GM18526 (cell line): ENCODE measurements around the gene JOSD2.

Experiments used
- POLR2A ChIP-seq: IDR thresholded peaks from 3 replicates; pipeline ENCODE4 v1.6.1; 2011; ENCODE audit not compliant: insufficient read length; ENCODE audit errors: extremely low read depth

Gene JOSD2

GRCh38 chr19:50510121-50510670, 795 bp downstream of the JOSD2 start:
- TF ChIP-seq POLR2A, result no peak

DNA sequence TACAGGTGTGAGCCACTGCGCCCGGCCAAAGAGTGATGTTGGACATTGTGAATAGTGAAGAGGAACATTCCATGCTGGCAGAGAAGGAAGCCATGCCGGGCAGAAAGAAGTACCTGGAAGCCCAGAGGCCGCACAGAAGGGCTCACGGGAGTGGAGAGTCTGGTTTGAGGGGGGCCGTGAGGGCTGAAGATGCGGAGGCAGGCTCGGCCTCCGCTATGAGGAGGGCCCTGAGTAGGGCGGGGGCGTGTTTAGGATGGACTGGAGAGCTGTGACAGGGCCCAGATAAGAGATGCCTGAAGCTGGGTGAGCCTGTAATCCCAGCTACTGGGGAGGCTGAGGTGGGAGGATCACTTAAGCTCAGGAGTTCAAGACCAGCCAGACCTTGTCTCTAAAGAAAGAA, 1.6 kb downstream of the JOSD2 start:
- TF ChIP-seq POLR2A, result no peak

DNA sequence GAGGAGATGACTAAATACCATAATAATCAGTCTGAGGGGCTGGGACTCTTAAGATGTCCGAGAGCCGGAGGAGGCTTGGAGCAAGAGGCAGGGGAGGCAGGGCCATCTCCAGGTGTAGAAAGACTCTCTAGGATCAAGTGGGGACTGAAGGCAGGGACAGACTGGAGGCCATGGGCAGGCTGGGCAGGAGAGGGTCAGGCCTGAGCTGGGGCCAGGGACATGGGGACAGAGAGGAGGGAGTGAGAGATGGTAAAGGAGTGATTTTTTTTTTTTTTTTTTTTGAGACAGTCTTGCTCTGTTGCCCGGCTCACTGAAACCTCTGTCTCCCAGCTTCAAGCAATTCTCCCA, 2.2 kb downstream of the JOSD2 start:
- no peak for TF ChIP-seq POLR2A

DNA sequence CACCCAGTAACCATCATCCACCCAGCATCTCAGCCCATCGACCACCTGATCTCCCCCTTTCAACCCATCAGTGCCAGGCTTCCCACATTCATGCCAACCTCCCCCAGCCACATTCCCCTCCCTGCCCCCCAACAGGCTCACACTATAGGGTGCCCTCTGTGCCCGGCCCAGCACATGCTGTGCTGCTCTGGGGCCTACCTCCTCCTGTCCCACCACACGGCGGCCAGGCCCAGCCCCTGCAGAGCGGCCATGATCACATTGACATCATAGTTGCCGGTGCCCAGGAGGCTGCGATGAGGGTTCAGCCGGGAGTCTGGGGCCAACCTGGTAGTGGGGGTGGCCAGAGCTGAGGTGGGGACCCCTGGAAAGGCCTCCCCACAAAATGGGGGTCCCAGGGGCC, 3.6 kb downstream of the JOSD2 start:
- TF ChIP-seq POLR2A, result no peak

GRCh38 chr19:50506700-50507099, 4.3 kb downstream of the JOSD2 start:
- TF ChIP-seq POLR2A, result no peak

- TF ChIP-seq POLR2A, result no peak
Observed at GRCh38 chr19:50505856-50506611, 5.0 kb downstream of the JOSD2 start.

DNA sequence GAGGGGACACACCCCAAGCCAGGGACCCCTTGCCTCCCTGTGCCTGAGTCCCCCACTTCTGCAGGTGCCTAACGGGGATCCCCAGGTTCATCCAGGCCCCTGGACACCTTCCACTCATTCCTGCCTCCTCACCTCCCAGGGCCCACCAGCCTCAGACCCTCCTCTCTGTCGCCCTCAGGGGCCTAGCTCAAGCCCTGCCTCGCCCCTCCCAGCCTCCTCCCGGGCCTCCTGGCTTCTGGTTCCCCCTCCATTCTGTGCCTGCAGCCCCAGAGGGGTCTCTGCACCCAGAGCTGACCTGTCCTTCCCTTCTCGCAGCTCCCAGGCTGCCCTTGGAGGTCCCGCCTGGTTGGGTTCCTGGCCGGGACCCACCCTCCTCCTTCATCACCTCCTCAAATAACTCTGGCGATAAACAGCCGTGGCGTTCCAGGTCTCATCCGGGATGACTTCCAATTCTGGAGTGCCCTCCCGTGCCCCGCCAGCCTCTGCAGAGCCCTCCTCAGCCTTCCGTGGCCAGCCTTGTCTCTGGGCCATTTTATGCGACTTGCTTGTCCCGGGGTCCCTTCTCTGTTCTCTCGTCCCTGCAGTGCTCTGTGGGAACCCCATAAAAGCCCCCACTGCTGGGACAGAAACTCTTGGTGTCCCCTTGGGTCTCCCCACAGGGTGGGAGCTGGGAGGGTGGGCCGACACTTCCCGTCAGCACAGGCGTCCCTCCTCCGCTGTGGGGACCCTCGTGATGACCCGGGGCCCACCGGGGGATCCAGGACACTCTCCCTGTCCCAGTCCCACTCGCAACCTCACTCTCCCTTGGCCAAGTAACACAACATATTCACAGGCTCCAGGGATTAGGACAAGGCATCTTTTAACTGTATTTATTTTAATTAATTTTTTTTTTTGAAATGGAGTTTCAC, 9.2 kb downstream of the JOSD2 start:
- no peak for TF ChIP-seq POLR2A

DNA sequence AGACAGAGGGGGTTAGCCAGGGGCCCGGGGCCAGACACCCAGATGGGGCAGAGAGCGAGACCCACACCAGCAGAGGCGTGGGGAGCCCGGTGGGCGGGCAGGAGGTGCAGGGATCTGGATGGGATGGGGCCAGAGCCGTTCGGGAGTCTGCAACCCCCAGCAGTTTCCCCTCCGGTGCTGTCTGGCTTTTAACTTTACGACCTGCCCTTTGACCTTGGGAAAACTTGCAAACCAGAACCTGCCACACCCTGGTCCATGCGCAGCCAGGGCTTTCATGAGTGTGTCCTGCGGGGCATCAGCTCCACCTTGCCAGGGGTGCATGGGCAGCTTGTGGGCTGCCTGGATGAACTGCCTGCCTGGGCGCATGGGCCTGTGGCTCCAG, 9.8 kb downstream of the JOSD2 start:
- TF ChIP-seq POLR2A, result no peak

GRCh38 chr19:50500753-50501151, 10.2 kb downstream of the JOSD2 start:
- no peak for TF ChIP-seq POLR2A

DNA sequence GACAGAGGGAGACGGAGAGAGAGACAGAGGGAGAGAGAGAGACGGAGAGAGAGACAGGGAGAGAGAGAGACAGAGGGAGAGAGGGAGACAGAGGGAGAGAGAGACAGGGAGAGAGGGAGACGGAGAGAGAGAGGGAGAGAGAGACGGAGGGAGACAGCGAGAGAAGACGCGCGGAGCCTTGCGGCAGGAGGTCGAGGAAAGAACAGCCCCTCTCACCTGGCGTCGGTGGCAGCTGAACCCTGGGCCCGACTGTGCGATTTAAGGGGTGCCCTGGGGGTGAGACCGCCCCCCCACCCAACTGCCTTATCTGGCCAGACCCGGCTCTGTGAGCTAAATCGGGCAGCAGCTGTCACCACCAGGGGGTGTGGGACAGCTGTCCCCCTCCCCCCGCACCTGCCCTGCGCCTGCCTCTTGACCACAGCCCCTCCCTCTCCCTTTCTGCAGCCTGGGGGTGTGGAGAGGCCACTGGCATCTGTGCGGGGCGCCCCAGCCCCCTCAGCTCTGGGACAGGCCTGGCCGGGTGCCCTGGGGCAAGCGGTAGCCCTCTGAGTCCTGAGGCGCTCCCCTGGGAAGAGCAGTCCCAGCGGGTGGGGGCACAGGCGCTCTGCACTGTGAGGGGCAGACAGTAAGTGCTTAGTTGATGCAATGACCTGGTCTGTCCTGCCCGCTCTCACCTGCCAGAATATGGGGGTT, 10.8 kb downstream of the JOSD2 start:
- no peak for TF ChIP-seq POLR2A

DNA sequence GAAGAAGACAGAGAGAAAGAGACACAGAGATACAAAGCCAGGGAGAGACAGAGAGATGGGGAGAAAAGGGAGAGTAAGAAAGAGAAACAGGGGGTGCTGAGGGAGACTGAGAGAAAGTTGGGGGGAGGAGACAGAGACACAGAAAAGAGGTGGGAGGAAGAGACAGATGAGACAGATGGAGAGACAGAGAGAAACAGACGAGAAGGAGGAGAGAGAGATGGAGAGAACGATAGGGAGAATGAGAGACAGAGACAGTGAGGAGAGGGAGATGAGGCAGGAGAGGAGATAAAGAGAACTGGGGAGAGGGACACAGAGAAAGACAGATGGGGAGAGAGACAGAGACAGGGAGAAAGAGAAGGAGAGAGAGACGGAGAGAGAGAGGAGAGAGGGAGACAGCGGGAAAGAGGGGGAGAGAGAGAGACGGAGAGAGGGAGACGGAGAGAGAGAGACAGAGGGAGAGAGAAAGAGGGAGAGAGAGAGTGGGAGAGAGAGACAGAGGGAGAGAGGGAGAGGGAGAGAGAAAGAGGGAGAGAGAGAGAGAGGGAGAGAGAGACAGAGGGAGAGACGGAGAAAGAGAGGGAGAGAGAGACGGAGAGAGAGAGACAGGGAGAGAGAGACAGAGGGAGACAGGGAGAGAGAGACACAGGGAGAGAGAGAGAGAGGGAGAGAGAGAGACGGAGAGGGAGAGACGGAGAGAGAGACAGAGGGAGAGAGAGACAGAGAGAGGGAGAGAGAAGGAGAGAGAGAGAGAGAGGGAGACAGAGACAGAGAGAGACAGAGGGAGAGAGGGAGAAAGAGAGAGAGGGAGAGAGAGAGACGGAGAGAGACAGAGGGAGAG, 12.6 kb downstream of the JOSD2 start:
- TF ChIP-seq POLR2A, result no peak

GRCh38 chr19:50497022-50497405, 14.0 kb downstream of the JOSD2 start:
- no peak for TF ChIP-seq POLR2A

- TF ChIP-seq POLR2A, result no peak
Observed at GRCh38 chr19:50496189-50497021, 14.6 kb downstream of the JOSD2 start.

DNA sequence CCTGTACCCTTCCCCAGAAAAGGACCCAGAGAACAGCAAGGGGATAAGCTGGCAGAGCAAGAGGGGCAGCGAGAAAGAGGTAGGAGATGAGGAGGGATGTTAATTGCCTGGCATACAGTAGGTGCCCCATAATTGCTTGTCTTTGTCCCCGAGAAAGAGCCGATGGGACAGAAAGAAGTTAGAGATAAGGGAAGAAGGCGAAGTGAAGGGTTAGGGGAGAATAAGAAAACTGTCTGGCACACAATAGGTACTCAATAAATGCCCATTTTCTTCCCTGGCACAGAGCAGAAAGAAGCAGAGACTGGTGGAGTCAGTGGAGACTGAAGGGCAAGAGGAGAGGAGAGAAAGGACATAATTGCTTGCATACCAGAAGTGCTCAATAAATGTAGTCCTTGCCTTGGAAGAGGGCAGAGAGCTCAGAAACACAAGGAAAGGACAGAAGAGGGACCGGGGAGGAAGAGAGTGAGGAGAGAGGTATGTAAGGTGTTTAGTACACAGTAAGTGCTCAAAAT, 15.9 kb downstream of the JOSD2 start:
- TF ChIP-seq POLR2A, result no peak
